SHP77 (cell line): ENCODE measurements around the gene HSF2BP.
"Not testable (repeated sequence)": the region's sequence is repeated elsewhere in the genome, so short reads cannot be mapped to it uniquely, and the experiment has no call there.

Experiments used
- DNase-seq, 2 experiments: peaks; one replicate each; lab custom pipeline; 2025; lab: John Stamatoyannopoulos, UW

HSF2BP gene

DNA sequence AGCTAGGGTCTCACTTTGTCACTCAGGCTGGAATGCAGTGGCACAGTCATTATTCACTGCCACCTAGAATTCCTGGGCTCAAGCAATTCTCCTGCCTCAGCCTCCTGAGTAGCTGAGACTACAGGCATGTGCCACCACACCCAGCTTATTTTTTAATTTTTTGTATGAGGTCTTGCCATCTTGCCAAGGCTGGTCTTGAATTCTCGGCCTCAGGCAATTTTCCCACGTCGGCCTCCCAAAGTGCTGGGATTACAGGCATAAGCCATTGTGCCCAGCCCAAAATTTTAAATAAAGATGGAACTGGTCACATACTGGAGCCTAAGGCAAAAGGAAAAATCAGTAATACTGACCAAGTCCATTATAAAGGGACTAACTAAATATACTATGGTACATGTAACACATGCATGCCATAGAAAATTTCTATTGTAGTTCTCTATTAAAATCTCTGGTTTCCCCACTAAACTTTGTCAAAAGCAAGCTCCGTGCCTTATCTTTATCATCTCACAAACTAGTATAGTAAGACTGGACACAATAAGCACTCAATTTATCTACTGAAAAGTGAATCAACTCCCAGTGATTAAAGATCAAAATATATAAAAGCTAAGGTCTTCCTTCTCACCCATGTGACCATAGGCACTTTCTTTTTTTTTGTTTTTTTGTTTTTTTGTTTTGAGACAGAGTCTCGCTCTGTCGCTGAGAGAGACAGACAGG, 61.6 kb downstream of the HSF2BP start:
- DNase-seq = no peak

DNA sequence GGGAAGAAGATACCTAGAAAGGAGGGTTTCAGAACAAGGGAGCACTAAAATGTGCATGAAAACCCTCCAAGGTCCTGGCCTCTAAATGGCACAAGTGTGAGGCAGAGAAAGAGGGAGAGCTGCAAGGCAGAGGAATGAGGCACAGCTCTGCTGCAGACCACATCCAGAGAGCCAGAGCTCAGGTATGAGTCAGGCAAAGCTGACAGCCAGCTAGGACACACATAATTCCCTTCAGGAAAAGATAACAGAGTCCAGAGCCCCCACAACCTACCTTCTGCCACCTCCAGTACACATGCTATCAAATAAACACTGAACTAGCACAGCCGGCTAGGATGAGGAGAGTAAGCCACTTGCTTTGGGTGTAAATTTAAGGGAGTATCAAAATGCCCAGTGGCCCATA, 62.2 kb downstream of the HSF2BP start:
- no peak for DNase-seq

DNA sequence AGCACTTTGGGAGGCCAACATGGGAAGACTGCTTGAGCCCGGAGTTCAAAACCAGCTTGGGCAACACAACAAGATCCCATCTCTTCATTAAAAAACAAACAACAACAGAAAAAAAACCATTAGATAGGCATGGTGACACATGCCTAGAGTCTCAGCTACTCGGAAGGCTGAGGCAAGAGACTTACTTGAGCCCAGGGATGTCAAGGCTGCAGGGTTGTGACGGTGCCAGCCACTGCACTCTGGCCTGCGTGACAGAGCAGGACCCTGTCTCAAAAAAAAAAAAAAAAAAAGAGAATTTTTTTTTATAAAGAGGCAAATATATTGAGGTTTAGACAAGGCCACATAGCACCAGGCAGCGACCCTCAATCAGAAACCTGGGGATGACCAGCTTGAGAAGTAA, 62.7 kb downstream of the HSF2BP start:
- DNase-seq = no peak

DNA sequence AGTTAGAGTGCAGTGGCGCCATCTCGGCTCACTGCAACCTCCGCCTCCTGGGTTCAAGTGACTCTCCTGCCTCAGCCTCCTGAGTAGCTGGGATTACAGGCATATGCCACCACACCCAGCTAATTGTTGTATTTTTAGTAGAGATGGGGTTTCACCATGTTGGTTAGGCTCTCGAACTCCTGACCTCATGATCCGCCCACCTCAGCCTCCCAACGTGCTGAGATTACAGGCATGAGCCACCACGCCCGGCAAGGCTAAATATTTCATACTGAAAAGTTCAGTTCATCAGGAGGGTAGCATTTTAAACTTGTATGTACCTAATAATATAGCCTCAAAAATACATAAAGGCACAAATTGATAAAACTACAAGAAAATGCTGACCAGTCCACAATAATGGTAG, 63.5 kb downstream of the HSF2BP start:
- not testable (repeated sequence) for DNase-seq

DNA sequence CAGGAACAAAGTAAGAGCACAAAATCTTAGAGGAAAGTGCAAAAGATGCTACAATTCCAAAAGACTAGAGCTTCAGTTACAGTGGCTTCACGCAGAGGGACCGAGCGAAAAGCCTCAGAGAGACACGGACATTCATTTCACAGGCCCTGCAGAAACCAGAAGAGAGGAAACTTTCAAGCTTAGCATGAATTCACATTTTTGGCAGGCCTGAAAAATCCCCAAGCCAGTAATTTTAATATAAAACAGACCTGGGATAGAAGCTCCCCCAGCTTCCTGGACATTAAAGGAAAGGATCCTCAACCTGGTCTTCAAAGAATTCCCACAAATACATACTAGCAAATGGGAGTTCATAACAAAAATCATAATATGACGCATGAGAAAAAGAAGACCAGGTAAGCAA, 66.2 kb downstream of the HSF2BP start:
- no peak for DNase-seq

DNA sequence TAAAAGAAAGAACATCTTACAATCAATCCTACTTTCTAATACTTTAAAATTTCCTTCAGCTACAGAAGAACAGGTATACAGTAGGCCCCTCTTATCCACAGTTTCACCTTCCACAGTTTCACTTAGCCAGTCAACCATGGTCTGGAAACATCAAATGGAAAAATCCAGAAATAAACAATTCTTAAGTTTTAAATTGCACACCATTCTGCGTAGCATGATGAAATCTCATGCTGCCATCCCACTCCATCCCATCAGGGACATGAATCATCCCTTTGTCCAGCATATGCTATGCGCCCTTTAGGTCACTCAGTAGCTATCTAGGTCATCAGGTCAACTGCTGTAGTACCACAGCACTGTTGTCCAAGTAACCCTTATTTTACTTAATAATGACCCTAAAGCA, 67.7 kb downstream of the HSF2BP start:
- no peak for DNase-seq

DNA sequence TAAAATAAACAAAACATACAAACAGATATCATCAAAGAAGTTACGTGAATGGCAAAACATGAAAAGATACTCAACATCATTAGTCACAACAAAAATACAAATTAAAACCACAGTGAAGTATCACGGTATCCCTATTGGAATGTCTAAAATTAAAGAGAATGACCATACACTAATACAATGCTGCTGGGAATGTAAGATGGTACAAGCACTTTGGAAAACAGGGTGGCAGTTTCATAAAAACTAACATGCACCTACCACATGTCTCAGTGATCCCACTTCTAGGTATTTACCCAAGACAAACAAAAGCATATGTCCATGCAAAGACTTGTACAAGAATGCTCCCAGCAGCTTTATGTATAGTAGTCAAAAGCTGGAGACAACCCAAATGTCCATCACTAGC, 69.1 kb downstream of the HSF2BP start:
- DNase-seq = no peak

DNA sequence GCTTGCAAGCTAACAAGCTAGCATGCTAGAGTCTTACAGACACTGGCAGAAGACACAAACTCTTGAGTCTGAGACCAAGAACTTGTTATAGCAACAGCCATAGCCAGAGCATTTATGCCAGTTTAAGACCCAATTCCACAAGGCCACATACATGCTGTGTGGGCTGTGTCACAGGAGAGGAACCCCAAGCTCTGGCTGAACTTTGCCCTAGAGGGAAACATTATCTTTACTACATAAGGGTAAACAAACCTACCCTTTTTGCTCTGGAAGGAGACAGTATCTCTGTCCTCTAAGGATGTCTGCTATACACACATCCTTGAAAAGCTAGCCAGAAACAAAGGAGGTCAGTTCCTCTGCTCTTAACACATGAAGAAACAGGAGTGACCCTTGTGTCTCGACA, 70.3 kb downstream of the HSF2BP start:
- DNase-seq = no peak

DNA sequence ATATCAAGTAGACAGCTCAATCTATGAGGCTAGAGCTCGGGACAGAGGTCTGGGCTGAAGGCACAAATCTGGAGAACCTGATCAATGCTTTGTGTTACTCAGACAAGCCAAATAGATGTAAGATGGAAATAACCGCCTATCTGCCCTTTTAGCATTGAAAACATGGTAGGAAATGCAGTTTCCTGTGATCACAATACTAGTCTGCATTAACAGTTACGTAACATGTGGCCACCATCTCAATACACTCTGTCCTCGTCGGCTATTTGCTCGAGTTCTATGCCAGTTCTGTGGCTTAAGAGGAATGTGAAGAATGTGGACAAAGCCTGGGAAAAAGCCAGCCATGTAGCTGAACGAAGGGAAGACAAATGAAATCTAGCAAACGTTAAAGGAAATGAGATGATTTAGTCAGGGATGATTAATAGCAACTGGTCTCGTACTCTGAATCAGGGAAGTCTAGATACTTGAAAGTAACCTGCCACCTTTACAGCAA, 73.3 kb downstream of the HSF2BP start:
- no peak for DNase-seq

DNA sequence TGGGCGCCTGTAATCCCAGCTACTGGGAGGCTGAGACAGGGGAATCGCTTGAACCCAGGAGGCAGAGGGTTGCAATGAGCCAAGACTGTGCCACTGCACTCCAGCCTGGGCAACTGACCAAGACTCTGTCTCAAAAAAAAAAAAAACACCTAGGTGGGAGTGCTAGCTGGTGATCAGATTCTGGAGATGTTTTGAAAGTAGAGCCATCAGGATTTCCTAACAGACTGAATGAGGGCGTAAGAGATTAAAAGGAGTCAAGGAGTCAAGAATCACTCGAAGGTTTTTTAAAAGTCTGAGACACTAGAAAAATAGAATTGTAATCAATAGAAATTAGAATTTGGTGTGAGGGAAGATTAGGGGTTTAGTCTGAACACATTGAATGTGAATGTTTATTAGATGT, 73.8 kb downstream of the HSF2BP start:
- DNase-seq = no peak

DNA sequence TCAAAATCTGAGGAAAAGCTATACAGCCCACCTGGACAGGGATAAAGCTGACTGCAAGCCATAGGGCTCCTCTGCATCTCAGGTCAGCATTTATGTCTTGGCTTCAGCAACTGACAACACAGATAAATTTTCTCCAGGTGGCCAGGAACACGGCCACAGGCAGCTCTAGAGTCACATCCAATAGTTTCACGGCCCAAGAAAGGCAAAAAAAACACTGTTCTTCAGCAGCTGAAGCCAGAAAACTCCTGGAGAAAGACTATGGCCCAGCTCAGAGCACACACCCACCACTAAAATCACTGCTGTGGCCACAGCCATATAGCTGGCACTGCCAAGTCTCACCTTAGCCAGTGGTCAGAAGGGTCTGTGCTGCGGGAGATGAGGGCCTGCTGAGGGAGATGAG, 77.8 kb downstream of the HSF2BP start:
- no peak for DNase-seq

DNA sequence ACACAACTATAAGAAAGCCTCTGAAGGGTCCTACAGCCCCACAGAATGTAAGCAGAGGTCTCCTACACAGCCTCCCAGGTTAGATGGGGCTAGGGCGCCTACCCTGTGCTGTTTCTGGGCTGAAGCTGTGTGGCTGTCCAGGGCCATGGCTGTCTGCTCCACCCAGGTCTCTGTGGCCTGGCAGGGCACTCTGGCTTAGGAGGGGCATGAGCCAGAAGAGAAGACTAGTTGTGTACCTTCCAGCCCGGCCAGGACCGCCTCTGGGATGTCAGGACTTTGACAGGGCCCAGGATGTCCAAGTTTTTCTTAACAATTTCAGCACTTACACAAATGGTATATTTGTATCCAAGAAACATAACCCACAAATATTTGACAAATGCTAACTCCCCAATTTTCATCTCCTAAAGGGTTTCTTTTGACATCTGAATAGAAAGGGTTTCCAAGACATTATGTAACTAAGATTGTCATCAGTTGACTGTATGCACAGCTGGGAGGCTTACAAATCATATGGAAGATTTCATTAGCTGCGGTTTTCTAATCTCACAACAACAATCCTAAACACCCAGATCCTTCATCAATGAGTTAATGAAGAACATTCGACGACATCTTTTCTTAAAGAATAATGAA, 80.5 kb downstream of the HSF2BP start:
- DNase-seq = no peak

DNA sequence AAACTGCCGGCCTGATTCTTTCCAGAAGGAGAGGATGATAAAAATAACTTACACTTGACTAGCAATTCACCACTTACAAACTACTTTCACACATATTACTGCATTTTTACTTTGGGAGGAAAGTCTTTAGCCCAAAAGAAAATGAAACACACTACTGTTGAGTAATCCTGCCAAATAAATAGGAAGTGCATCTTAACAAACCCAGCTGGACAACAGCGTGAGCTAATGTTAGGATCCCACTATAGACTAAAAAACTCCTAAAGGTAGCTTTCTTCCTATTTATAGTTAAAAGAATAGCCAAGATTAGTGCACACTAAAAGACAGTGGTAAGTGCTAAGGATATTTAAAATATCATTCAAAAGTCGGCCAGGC, 83.8 kb downstream of the HSF2BP start:
- DNase-seq = no peak

DNA sequence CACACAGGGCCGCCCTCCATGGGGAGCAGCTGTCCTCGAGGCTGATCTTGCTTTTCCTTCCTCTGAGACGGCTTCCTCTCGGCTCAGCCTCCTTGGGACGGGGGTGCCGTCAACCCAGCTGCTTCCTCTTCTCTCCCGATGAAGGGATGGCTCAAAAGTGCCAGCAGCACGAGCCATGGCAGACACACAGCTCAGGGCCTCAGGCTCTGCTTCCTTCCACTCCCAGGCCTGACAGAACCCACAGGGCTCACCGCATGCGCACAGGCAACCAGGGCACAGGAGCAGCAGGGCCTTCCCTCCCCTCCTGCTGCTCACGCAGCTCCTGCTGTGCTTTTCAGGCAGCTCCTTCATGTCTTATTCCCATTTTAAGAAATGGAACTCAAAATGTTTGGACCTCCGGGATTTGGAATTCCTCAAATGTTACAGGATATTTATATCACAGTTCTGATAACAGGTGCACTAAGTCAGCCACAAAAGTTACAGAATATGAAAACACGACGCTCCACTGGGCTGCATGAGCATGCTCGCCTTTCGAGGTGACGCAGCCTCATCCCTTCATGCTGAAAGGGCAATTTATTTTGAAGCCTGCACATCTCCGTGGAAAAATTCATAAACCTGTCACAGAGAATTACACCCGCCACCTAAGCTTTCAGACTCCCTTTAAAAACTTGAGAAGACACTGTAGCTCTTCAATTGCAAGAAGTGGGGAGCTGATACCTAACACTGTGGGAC, 84.4 kb downstream of the HSF2BP start:
- no peak for DNase-seq

DNA sequence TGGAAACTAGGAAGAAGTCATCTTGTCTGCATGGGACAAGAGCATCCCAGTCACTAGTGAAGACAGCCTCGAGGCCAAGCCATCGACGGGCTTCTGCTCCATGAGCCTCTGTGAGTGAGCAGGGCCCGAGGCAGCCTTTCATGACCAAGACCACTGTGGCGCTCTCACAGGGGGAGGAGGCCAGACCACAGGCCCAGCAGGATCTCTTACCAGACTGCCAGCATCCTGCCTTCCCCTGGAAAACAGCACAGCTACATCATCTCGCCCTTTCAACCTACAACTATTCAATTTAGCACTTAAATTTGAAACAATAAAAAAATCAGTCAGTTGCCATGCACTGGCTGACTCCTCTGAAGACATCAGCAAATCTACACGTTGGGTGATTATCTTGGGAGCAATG, 85.4 kb downstream of the HSF2BP start:
- no peak for DNase-seq

DNA sequence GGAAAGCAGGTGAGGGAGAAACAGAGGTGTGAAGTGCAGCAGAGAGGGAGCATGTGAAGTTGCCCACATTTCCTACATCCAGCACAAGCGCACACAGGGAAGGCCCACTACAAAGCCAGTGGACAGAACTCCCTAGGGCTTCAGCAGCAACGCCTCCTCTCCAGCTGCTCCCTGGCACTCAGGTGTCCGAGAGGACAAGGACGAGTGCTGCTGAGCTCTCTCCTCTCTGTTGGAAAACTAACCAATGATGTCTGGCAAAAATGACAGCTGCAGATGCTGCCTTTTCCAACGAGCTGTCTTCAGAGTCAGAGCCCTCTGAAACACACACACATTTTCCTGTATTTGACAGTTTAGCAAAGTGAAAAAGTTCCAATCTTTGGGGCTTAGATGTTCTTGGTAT, 86.8 kb downstream of the HSF2BP start:
- DNase-seq = no peak

DNA sequence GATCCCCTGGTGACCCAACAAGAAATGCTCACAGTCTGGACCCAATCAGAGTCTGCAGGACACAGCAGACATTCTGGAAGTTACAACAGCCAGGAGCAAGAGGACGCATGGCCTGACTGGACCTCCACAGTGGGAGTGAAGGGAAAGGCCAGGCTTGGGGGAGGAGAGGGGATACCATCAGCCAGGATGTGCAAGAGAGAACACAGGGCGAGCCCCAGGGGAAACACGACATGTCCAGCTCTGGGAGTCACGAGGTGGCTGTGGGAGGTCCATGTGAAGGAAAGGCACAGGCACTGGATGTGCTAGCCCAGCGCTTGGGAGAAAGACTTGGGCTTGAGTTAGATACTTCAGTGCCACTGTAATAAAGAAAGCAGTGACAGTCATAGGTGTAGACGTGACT, 87.3 kb downstream of the HSF2BP start:
- no peak for DNase-seq

DNA sequence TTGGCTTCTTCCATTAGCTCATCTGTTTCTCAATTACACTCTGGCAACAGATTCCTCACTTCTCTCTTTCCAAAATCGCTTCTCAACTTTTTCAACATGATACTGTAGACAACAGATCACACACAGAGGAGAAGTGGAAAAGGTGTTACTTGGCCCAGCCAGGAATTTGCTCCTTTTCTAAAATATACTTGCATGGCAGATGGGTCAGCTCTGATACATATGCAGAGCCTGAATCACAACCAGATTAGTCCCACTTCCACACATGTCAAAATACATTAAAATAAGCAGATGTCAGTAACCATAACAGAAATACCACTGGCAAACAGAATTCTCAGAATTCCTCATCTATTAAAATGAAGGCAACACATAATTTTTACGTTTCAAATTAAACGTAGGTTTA, 89.1 kb downstream of the HSF2BP start:
- DNase-seq = not testable (repeated sequence)

DNA sequence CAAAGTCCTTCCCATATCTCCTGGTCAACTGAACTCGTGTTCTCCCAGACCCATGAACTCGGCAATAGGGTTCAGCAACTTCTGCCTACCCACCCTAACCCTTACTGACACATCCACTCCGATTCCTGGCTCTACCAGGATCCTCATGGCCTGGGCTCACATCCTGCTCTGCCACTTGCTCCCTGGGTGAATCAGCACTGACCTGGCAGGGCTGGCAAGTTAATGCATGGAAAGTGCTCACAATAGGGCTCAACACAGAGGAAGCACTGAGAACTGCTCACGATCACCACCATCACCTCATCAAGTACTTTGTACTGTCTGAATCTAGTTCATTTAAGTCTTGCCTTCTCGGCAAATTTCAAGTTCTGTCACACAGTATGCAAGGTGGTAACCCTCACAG, 96.8 kb downstream of the HSF2BP start:
- not testable (repeated sequence) for DNase-seq

DNA sequence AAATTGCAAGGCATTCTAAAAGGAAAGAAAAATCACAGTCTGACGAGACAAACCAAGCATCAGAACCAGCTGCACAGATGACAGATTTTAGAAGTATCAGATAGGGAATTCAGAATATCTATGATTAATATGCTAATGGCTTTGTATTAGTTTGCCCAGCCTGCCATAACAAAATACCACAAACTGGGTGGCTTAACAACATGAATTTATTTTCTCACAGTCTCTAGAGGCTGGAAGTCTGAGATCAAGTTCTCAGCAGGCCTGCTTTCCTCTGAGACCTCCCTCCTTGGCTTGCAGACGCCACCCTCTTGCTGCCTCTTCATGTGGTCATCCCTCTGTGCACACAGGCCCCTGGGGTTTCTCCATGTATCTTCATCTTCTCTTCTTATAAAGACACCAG, 118.7 kb downstream of the HSF2BP start:
- DNase-seq = not testable (repeated sequence)

DNA sequence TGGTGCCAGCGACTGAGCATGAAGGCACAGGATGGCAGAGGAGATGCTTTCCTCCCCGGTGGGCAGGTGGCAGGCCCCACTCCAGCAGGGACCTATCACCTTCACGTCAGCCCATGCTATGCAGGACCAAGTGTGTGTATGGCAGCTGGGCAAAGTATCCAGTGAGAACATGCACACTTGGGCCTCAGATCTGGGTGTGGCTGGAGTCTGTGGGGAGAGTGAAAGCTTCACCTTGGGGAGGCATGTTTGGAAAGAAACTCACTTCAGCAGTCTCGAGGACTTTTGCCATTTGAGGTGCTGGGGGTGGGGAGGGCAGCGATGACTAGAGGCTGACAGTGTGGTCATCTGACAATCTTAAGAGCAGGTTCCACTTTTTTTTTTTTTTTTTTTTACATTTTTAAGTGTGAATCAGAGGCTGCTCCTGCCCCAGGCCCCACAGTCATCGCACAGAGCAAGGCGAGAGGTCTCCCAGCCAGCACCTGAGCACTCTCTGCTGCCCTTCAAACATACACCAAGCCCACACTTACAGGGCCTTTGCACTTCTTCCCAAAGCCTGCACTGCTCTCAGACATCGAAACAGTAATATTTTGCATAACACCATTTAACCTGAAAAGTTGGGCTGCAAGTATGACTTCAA, 136.7 kb downstream of the HSF2BP start:
- not testable (repeated sequence) for DNase-seq

DNA sequence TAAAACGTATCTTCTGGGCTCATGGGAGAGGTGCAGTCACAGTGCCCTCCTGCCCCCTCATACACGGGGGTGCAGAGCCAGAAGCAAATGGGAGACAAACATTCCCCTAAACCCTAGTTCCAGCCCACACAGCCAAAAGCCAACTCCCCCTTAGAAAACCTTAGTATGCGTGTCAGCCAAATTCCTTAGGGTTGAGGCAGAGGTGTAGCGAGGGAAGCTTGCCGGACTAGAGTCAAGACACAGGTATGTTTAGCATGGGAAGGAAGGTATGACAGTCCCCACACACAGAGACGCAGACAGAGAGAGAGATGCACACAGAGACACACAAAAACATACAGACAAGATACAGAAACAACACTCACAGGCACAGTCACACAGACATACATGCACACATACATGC, 141.6 kb downstream of the HSF2BP start:
- DNase-seq = not testable (repeated sequence)
